Activated CD4-positive, alpha-beta T cell treated with anti-CD3 and anti-CD28 coated beads, Interleukin-2, amount 10 ng/mL, durations not matched to agents 24 days and 14 days (primary cell): ENCODE data around the gene ANXA4. TPM values are rescaled to one million over a fixed set of nuclear protein-coding genes. Genes with fewer than 3 reads are reported as not detected.
A peak's percentile ranks its signal among the peaks of the same experiment; 100 is the strongest.
"Not testable (repeated sequence)": the region's sequence is repeated elsewhere in the genome, so short reads cannot be mapped to it uniquely, and the experiment has no call there.

Experiments used
- DNase-seq: peaks from one replicate; pipeline ENCODE4 v3.0.0; 2022
- H3K27ac Mint-ChIP-seq: one replicate; pipeline ENCODE4 v1.8.0; 2022; ENCODE audit warnings: mild to moderate bottlenecking, mixed read lengths
- H3K27me3 Mint-ChIP-seq: one replicate; pipeline ENCODE4 v1.8.0; 2022; ENCODE audit warnings: mixed read lengths
- H3K36me3 Mint-ChIP-seq: one replicate; pipeline ENCODE4 v1.8.0; 2022; ENCODE audit warnings: low read depth, mild to moderate bottlenecking, mixed read lengths
- H3K4me1 Mint-ChIP-seq: one replicate; pipeline ENCODE4 v1.8.0; 2021; ENCODE audit warnings: mixed read lengths
- H3K4me3 Mint-ChIP-seq: one replicate; pipeline ENCODE4 v1.8.0; 2022; ENCODE audit warnings: mild to moderate bottlenecking, moderate library complexity, mixed read lengths
- H3K9me3 Mint-ChIP-seq: one replicate; pipeline ENCODE4 v1.8.0; 2021; ENCODE audit warnings: mixed read lengths
- intact Hi-C: fragments of 100-400 bp; cut with micrococcal nuclease; formaldehyde crosslinking; loops from one replicate; pipeline ENCODE4 v1.15.1; 2023
- total RNA-seq: library from RNA; stranded (reverse); gene quantifications from 2 replicates; pipeline ENCODE4 v1.2.3, GENCODE V29; 2022

Gene ANXA4
- total RNA-seq, 1 donor from 2014 or later: 47.4 TPM

- no peak overlapping the region for H3K4me3 Mint-ChIP-seq
- peaks cover 29% of the 10 kb centered on the region for H3K36me3 Mint-ChIP-seq
- intact Hi-C loops: no loop called here
- H3K4me1 Mint-ChIP-seq: peaks cover 28% of the 10 kb centered on the region
- no peak overlapping the region for H3K27ac Mint-ChIP-seq
- no peaks in the 10 kb centered on the region for H3K9me3 Mint-ChIP-seq
- no peak for DNase-seq
- H3K27me3 Mint-ChIP-seq: no peaks in the 10 kb centered on the region
Measured at GRCh38 chr2:69801745-69802290, 59.9 kb downstream of the ANXA4 start.

GRCh38 chr2:69802781-69803367 lies 60.9 kb downstream of the ANXA4 start:
- H3K4me3 Mint-ChIP-seq, H3K27ac Mint-ChIP-seq, DNase-seq, H3K27me3 Mint-ChIP-seq, intact Hi-C loops, H3K9me3 Mint-ChIP-seq: not testable (repeated sequence)
- Mint-ChIP-seq H3K4me1 (peaks cover 28% of the 10 kb centered on the region), H3K36me3 (peaks cover 30% of the 10 kb centered on the region)

- H3K27me3 Mint-ChIP-seq: no peaks in the 10 kb centered on the region
- no peaks in the 10 kb centered on the region for H3K9me3 Mint-ChIP-seq
- intact Hi-C loops: no loop called here
- no peak for DNase-seq
- H3K27ac Mint-ChIP-seq: peak overlapping the region; percentile 65
- H3K4me1 Mint-ChIP-seq: peaks cover 20% of the 10 kb centered on the region
- peak overlapping the region; percentile 44 for H3K4me3 Mint-ChIP-seq
- peaks cover 30% of the 10 kb centered on the region for H3K36me3 Mint-ChIP-seq
Measured at GRCh38 chr2:69804416-69804815, 62.5 kb downstream of the ANXA4 start.

- DNase-seq: no peak
- no peak overlapping the region for H3K4me3 Mint-ChIP-seq
Measured at GRCh38 chr2:69805887-69806286, 64.0 kb downstream of the ANXA4 start.

DNA sequence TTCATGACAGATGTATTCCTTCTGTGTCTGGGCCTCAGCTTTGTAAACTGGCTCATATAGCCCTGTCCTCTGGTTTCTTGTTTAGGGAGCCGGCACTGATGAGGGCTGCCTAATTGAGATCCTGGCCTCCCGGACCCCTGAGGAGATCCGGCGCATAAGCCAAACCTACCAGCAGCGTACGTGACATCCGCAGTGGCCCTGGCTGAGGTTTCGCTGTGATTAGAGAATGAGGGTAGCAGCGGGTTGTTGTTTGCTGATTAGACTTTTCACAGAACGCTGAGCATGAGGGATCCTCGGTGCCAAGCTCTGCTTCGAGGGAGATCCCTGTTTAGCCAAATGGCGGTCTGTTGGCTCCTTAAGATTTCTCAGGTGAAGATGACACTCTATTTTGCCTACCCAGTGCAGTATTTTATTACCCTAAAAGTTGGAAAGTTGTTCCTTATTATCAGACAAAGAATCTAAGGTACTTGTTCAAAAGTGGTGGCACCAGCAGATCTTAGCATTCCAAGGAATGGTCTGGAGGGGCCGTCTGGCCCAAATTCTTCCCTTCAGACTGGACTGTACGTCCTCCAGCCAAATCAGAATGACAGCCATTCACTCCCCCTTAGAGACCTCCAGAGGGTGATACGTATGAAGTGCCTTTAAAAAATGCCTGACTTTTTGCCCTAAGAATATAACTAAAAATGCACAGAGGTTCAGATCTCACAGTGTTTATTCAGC lies 66.0 kb downstream of the ANXA4 start:
- H3K4me3 Mint-ChIP-seq: no peak overlapping the region
- H3K27ac Mint-ChIP-seq: no peak overlapping the region
- H3K27me3 Mint-ChIP-seq: no peaks in the 10 kb centered on the region
- no peaks in the 10 kb centered on the region for H3K9me3 Mint-ChIP-seq
- H3K36me3 Mint-ChIP-seq: peaks cover 32% of the 10 kb centered on the region
- H3K4me1 Mint-ChIP-seq: peaks cover 11% of the 10 kb centered on the region
- intact Hi-C loops: no loop called here
- DNase-seq: no peak

More at GRCh38 chr2:69805887-69806286, 64.0 kb downstream of the ANXA4 start:
- H3K9me3 Mint-ChIP-seq: no peaks in the 10 kb centered on the region
- H3K27ac Mint-ChIP-seq: no peak overlapping the region
- H3K36me3 Mint-ChIP-seq: peaks cover 29% of the 10 kb centered on the region
- H3K4me1 Mint-ChIP-seq: peaks cover 13% of the 10 kb centered on the region
- H3K27me3 Mint-ChIP-seq: no peaks in the 10 kb centered on the region
- intact Hi-C loops: no loop called here

- H3K4me3 Mint-ChIP-seq: no peak overlapping the region
- H3K27ac Mint-ChIP-seq: no peak overlapping the region
- no peak for DNase-seq
- H3K27me3 Mint-ChIP-seq: no peaks in the 10 kb centered on the region
- H3K36me3 Mint-ChIP-seq: peaks cover 31% of the 10 kb centered on the region
- H3K4me1 Mint-ChIP-seq: no peaks in the 10 kb centered on the region
- H3K9me3 Mint-ChIP-seq: no peaks in the 10 kb centered on the region
- intact Hi-C loops: no loop called here
Measured at GRCh38 chr2:69810550-69810949, 68.6 kb downstream of the ANXA4 start.

- Mint-ChIP-seq H3K27me3 (no peaks in the 10 kb centered on the region), H3K9me3 (no peaks in the 10 kb centered on the region), H3K27ac (no peak overlapping the region), H3K4me1 (no peaks in the 10 kb centered on the region), H3K4me3 (no peak overlapping the region), H3K36me3 (peaks cover 28% of the 10 kb centered on the region)
- intact Hi-C loops: no loop called here
- DNase-seq: no peak
Measured at GRCh38 chr2:69811018-69811417, 69.1 kb downstream of the ANXA4 start.

DNA sequence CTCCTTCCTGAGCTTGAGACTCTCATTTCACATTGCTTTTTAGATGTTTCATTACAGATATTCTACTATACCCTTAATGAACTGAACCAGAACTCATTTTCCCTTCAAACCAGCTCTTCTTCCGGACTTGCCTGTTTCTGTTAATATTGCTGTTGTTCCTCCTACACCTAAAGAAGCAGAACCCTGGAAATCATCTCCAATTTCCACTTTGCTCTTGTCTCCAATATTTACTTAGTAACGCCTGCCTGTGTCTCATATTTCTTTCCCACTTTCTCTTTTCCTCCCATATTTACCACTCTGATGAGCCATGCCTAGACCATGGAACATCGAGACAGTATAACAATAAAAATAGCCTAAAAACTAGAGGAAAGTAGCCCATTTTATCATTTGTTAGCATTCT lies 69.7 kb downstream of the ANXA4 start:
- no peak overlapping the region for H3K27ac Mint-ChIP-seq
- H3K27me3 Mint-ChIP-seq: no peaks in the 10 kb centered on the region
- DNase-seq: no peak
- no peaks in the 10 kb centered on the region for H3K9me3 Mint-ChIP-seq
- peaks cover 24% of the 10 kb centered on the region for H3K36me3 Mint-ChIP-seq
- H3K4me1 Mint-ChIP-seq: no peaks in the 10 kb centered on the region
- no peak overlapping the region for H3K4me3 Mint-ChIP-seq
- intact Hi-C loops: no loop called here

DNA sequence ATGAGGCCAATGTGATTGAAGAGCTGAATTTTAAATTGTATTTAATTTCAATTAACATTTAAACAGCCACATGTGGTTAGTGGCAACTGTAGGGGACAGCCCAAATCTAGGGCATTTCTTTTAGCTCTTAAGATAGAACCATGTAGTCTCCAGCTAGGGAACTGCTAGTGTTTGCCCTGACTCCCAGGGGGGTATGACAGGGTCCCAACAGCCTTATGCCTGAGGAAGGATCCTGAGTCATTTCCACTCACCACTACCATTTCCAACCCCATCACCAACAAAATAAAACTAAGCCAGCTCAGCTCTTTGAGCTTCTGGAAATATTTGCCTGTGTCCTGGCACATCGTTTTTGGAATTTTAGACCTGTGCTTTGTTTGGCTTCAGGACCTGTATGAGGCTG lies 73.8 kb downstream of the ANXA4 start:
- H3K27ac Mint-ChIP-seq: no peak overlapping the region
- no peaks in the 10 kb centered on the region for H3K27me3 Mint-ChIP-seq
- intact Hi-C loops: loop anchor here (5.0 kb wide), 1 partner anchor 73 kb away; the partner anchor contains the start of gene ANXA4
- peaks cover 5% of the 10 kb centered on the region for H3K4me1 Mint-ChIP-seq
- peaks cover 29% of the 10 kb centered on the region for H3K36me3 Mint-ChIP-seq
- no peak overlapping the region for H3K4me3 Mint-ChIP-seq
- DNase-seq: no peak
- H3K9me3 Mint-ChIP-seq: no peaks in the 10 kb centered on the region

GRCh38 chr2:69816923-69817542 lies 75.1 kb downstream of the ANXA4 start:
- H3K36me3 Mint-ChIP-seq: peaks cover 32% of the 10 kb centered on the region
- intact Hi-C loops: loop anchor here (1.0 to 5.0 kb wide), 3 partner anchors 75 to 258 kb away; partner anchors contain the start of gene ANXA4
- no peak overlapping the region for H3K27ac Mint-ChIP-seq
- H3K27me3 Mint-ChIP-seq: no peaks in the 10 kb centered on the region
- H3K9me3 Mint-ChIP-seq: no peaks in the 10 kb centered on the region
- no peak overlapping the region for H3K4me3 Mint-ChIP-seq
- H3K4me1 Mint-ChIP-seq: peaks cover 5% of the 10 kb centered on the region
- DNase-seq: peak; percentile 93

DNA sequence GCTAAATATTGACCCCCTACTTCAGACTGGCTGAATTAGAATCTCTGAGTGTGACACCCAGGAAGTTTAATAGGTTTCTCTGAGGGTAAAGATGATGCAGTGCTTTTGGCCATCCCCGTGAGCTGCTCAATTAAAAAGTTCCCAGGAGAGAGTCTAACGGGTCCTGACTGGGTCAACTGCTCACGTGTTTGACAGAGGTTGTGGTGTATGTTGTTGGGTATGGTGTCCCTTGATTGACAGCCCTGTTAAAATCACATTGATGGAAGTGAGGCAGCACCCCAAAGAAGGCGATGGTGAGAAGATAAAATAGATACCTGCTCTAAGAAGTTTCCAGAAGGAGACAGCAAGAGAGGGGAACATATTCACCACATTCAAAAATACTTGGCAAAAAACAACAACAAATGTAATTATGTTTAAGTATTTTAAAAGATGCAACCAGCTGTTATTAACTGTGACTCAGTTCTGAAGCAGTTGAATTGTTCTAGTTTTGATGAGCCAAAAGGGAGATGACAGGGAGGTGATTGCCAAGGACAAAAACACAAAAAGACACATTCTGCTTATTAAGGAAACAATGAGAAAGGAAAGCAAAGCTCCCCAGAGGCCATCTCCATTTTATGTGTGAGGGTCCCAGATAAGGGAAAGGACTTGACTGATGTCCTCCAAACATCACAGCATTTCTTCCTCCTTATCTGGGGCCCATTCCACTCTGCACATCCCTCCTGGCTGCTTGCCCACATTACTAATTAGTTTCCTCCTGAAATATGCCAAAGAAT lies 76.0 kb downstream of the ANXA4 start:
- intact Hi-C loops: loop anchor here (1.0 to 5.0 kb wide), 3 partner anchors 76 to 259 kb away; partner anchors contain the start of gene ANXA4
- Mint-ChIP-seq H3K27ac (no peak overlapping the region), H3K36me3 (peaks cover 25% of the 10 kb centered on the region), H3K27me3 (no peaks in the 10 kb centered on the region), H3K4me3 (no peak overlapping the region), H3K9me3 (no peaks in the 10 kb centered on the region), H3K4me1 (peaks cover 5% of the 10 kb centered on the region)
- DNase-seq: no peak

DNA sequence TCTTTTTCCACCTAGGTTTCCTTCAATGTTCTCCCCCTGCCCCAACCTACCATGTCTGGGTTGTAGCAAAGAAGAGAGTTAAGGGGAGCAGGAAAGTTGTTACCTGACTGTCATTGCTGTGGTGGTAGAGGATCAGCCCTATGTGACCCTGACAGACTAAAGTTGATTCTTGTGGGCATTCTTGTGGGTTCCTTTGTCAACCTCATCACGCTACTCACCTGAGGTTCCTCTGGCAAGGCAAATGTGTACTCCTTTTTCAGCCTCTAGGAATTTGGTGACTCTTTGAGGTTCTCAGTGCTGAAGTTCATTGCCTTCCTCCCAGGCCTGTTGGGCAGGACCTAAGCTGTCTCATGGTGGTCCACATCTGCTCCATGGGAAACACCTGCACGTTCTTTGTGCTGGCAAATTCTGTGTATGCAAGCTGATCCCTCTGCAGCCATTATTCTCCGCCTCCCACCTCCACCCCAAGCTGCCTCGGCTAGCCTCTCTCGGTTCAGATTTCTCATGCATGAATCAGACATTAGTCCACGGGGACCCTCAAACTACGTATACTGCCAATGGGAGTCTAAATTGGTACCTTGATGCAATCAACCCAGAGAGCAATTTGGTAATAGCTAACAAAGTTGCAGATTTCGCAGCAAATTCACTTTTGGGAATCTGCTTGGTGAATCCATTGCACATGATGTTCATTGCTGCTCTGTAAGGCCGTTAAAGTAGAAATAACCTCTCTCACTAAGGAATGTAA lies 86.0 kb downstream of the ANXA4 start:
- intact Hi-C loops: loop anchor here (2.0 to 5.0 kb wide), 2 partner anchors 57 to 259 kb away; partner anchors contain the start of gene PCBP1
- Mint-ChIP-seq H3K4me3 (peak overlapping the region; percentile 95), H3K27me3 (no peaks in the 10 kb centered on the region), H3K9me3 (no peaks in the 10 kb centered on the region), H3K36me3 (peaks cover 16% of the 10 kb centered on the region), H3K4me1 (peaks cover 33% of the 10 kb centered on the region), H3K27ac (peak overlapping the region; percentile 86)
- peak; percentile 60 for DNase-seq

GRCh38 chr2:69828938-69829255 lies 87.0 kb downstream of the ANXA4 start:
- H3K9me3 Mint-ChIP-seq: no peaks in the 10 kb centered on the region
- H3K36me3 Mint-ChIP-seq: peaks cover 17% of the 10 kb centered on the region
- H3K4me3 Mint-ChIP-seq: peak overlapping the region; percentile 95
- no peak for DNase-seq
- intact Hi-C loops: loop anchor here (1.0 to 5.0 kb wide), 7 partner anchors 58 to 442 kb away; partner anchors contain the start of genes C2orf42, GFPT1, NFU1 and PCBP1
- peak overlapping the region; percentile 97 for H3K27ac Mint-ChIP-seq
- H3K27me3 Mint-ChIP-seq: no peaks in the 10 kb centered on the region
- peaks cover 38% of the 10 kb centered on the region for H3K4me1 Mint-ChIP-seq
